AML-193 (cell line): ENCODE data around the gene SKA3.
"Not testable (repeated sequence)": the region's sequence is repeated elsewhere in the genome, so short reads cannot be mapped to it uniquely, and the experiment has no call there.

Experiments
- DNase-seq, 2 experiments: peaks; one replicate each; lab custom pipeline; 2025; lab: John Stamatoyannopoulos, UW

Gene SKA3

GRCh38 chr13:21176215-21176981 lies at the start of gene SKA3, which contains the start of gene MRPL57:
Gene SKA3 (minus strand): TSS chr13:21176552. CDS start chr13:21176477, 75 bp downstream.
Gene MRPL57 (plus strand): TSS chr13:21176658. CDS start chr13:21176917, 259 bp downstream.
- DNase-seq, result peak; percentile 95

GRCh38 chr13:21225082-21225481 lies 48.7 kb upstream of the SKA3 start:
- no peak for DNase-seq

GRCh38 chr13:21221268-21221667 lies 44.9 kb upstream of the SKA3 start:
- DNase-seq, result no peak

GRCh38 chr13:21219716-21220115 lies 43.4 kb upstream of the SKA3 start:
- not testable (repeated sequence) for DNase-seq

- DNase-seq, result no peak
These were observed 42.7 kb upstream of the SKA3 start for GRCh38 chr13:21219036-21219381.

- DNase-seq, result peak; percentile 95
These were observed 42.1 kb upstream of the SKA3 start for GRCh38 chr13:21218351-21219035.

- DNase-seq, result no peak
These were observed 40.0 kb upstream of the SKA3 start for GRCh38 chr13:21216332-21216731.

- not testable (repeated sequence) for DNase-seq
These were observed 39.1 kb upstream of the SKA3 start for GRCh38 chr13:21215419-21215818.

GRCh38 chr13:21212138-21212775 lies 35.9 kb upstream of the SKA3 start:
- no peak for DNase-seq

GRCh38 chr13:21208652-21209154 lies 32.4 kb upstream of the SKA3 start:
- DNase-seq, result no peak

- no peak for DNase-seq
These were observed 26.6 kb upstream of the SKA3 start for GRCh38 chr13:21202767-21203531.

GRCh38 chr13:21201456-21202190 lies 25.3 kb upstream of the SKA3 start:
- DNase-seq, result not testable (repeated sequence)

- DNase-seq, result not testable (repeated sequence)
These were observed 22.0 kb upstream of the SKA3 start for GRCh38 chr13:21198391-21198790.

GRCh38 chr13:21197606-21198225 lies 21.4 kb upstream of the SKA3 start:
- not testable (repeated sequence) for DNase-seq

- DNase-seq, result not testable (repeated sequence)
These were observed 18.4 kb upstream of the SKA3 start for GRCh38 chr13:21194756-21195155.

GRCh38 chr13:21186410-21186809 lies 10.1 kb upstream of the SKA3 start:
- DNase-seq, result not testable (repeated sequence)

- DNase-seq, result no peak
These were observed 5.3 kb upstream of the SKA3 start for GRCh38 chr13:21181671-21182070.

GRCh38 chr13:21176982-21177284 lies 581 bp upstream of the SKA3 start:
- DNase-seq, result peak in 1 of 2 experiments; percentile 44

- peak in 1 of 2 experiments; percentile 75 for DNase-seq
These were observed 617 bp downstream of the SKA3 start for GRCh38 chr13:21175656-21176214.

- DNase-seq, result not testable (repeated sequence)
These were observed 2.6 kb downstream of the SKA3 start for GRCh38 chr13:21173767-21174166.
